ENCODE results near the gene CPO.

The CPO gene

DNA sequence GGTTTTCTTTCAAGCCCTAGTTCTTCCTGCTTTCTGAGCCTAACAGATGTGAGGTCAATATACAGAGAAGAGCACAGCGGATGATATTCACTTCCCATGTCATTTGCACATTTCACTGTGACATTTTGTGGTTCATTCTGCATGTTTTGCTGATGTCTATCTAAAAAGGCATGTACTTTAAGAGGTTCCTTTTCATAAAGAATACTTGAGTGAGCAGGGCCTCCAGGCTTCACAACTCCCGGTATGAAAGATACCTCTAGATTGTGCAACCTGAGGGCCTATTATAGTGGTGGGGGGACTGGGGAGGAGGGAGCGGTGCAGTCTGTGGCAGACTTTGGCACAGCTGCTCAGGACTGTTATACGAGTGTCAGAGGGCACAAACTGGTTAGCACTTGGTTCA lies 54.6 kb downstream of the CPO start:
- TF ChIP-seq POLR2A (IDR thresholded peaks at IDR 0.05; ENCODE audit: extremely low read depth, insufficient read length), result no peak
- TF ChIP-seq, protein P1, sequence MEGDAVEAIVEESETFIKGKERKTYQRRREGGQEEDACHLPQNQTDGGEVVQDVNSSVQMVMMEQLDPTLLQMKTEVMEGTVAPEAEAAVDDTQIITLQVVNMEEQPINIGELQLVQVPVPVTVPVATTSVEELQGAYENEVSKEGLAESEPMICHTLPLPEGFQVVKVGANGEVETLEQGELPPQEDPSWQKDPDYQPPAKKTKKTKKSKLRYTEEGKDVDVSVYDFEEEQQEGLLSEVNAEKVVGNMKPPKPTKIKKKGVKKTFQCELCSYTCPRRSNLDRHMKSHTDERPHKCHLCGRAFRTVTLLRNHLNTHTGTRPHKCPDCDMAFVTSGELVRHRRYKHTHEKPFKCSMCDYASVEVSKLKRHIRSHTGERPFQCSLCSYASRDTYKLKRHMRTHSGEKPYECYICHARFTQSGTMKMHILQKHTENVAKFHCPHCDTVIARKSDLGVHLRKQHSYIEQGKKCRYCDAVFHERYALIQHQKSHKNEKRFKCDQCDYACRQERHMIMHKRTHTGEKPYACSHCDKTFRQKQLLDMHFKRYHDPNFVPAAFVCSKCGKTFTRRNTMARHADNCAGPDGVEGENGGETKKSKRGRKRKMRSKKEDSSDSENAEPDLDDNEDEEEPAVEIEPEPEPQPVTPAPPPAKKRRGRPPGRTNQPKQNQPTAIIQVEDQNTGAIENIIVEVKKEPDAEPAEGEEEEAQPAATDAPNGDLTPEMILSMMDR (IDR thresholded peaks at IDR 0.05; ENCODE audit: low read depth, low read length), result no peak
- TF ChIP-seq MYC (IDR thresholded peaks at IDR 0.05; ENCODE audit: low read depth, low read length), result no peak
- TF ChIP-seq, protein P2, sequence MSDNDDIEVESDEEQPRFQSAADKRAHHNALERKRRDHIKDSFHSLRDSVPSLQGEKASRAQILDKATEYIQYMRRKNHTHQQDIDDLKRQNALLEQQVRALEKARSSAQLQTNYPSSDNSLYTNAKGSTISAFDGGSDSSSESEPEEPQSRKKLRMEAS (IDR thresholded peaks at IDR 0.05; ENCODE audit: low read depth, low read length), result peak; percentile 50; the same call in 1 of the 2 replicates
- DNase-seq (ENCODE audit: low read depth), result peak; percentile 78
- H3K4me3 ChIP-seq (ENCODE audit: low read depth, low read length), result no peak overlapping the region

DNA sequence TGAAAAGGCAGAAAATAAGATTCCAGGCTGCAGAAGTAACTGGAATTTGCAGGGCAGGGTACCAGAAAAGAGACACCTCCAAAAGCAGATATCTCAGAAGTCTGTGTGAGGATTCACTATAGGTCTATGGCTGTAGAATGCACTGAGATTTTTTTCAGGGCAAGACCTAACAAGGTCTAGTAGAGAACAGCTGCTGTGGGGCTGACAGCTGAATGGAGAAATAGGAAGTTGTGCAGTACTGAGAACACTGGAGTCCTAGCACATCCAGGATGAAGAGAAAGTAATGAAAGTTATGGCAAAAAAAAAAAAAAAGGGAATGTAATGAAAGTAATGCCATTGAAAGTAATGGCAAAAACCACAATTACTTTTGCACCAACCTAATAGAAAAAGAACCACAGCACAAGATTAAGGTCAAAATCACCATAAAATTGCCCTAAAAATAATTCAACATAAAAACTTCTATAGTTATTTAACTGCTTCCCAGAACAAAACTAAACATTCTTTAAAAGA lies 57.3 kb downstream of the CPO start:
- DNase-seq (ENCODE audit: low read depth), result peak; percentile 38
- no peak overlapping the region for H3K4me3 ChIP-seq (ENCODE audit: low read depth, low read length)
- TF ChIP-seq, protein P2 (IDR thresholded peaks at IDR 0.05; ENCODE audit: low read depth, low read length), result no peak
- TF ChIP-seq POLR2A (IDR thresholded peaks at IDR 0.05; ENCODE audit: extremely low read depth, insufficient read length) (no peak), MYC (IDR thresholded peaks at IDR 0.05; ENCODE audit: low read depth, low read length) (no peak)
- TF ChIP-seq, protein P1 (IDR thresholded peaks at IDR 0.05; ENCODE audit: low read depth, low read length), result no peak

DNA sequence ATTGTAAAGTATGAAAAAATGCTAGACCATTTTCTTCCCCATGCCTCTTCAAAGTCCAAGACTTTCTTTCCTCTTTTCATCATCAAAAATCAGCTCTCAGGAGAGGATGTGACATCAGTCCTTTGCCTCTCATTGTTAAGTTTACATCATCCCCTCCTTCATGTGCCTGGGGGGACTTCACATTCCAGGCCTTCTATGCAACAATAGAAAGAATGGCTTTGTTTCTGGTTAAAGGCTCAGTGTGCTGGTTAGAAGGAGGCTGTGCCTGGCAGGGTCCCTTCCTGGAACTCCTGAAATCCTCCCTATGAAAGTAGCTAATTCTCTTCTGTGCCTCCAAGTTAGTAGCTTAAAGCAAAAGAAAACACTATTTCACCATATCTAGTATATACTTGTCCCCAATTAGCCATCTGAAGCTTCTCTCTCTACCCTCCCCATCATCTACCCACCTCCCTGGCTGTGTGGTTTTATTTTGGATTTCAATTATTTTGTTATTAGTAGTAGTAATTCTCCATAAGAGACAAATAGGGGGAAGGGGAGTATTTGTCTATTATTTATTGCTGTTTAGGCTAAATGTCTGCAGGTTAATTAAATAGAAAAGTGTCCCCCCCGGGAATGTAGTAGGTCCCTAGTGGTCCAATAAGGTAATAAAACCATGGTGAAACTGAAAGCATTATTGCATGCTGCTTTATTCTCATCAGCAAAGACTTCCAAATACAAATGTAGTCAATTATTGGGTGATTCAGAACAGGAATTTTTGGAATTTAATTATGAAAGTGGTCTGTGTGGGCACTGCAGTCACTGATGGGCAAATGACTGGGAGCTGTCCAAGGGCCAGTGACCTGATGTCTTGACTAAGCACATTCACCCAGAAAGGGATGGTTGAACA lies 69.0 kb downstream of the CPO start:
- DNase-seq (ENCODE audit: low read depth), result no peak
- TF ChIP-seq, protein P2 (IDR thresholded peaks at IDR 0.05; ENCODE audit: low read depth, low read length), result no peak
- TF ChIP-seq MYC (IDR thresholded peaks at IDR 0.05; ENCODE audit: low read depth, low read length) (no peak), POLR2A (IDR thresholded peaks at IDR 0.05; ENCODE audit: extremely low read depth, insufficient read length) (no peak)
- TF ChIP-seq, protein P1 (IDR thresholded peaks at IDR 0.05; ENCODE audit: low read depth, low read length), result no peak
- no peak overlapping the region for H3K4me3 ChIP-seq (ENCODE audit: low read depth, low read length)

DNA sequence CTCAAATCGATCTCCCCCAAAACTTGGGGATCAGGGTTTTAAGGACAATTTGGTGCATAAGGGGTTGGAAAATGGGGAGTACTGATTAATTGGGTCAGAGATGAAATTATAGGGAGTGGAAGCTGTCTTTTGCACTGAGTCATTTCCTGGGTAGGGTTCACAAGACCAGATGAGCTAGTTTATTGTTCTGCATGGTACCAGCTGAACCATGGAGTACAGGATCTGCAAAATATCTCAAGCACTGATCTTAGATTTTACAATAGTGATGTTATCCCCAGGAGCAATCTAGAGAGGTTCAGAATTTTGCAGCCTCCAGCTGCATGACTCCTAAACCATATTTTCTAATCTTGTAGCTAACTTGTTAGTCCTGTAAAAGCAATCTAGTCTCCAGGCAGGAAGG lies 73.1 kb downstream of the CPO start:
- H3K4me3 ChIP-seq (ENCODE audit: low read depth, low read length), result no peak overlapping the region
- DNase-seq (ENCODE audit: low read depth), result no peak
- TF ChIP-seq MYC (IDR thresholded peaks at IDR 0.05; ENCODE audit: low read depth, low read length) (no peak), POLR2A (IDR thresholded peaks at IDR 0.05; ENCODE audit: extremely low read depth, insufficient read length) (no peak)
- TF ChIP-seq, protein P1 (IDR thresholded peaks at IDR 0.05; ENCODE audit: low read depth, low read length), result no peak
- TF ChIP-seq, protein P2 (IDR thresholded peaks at IDR 0.05; ENCODE audit: low read depth, low read length), result no peak

DNA sequence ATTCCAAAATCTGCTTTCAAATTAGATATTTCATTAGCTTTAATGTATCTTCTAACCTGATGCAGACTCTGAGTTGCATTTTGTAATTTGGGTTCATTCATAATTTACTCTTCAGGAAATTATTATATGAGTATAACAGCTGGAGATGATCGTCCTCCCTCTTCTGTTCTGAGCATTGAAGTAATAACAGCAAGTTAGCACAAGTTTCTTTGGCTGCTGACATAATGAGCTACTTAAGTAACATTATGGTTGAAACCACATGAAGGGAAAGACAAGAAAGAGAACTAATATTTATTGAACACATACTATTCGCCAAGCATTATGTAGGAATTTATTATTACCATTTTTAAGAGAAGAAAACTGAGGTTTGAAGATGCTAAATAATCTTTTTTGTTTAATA lies 75.1 kb downstream of the CPO start:
- TF ChIP-seq, protein P2 (IDR thresholded peaks at IDR 0.05; ENCODE audit: low read depth, low read length), result no peak
- no peak for TF ChIP-seq MYC (IDR thresholded peaks at IDR 0.05; ENCODE audit: low read depth, low read length)
- no peak for TF ChIP-seq POLR2A (IDR thresholded peaks at IDR 0.05; ENCODE audit: extremely low read depth, insufficient read length)
- TF ChIP-seq, protein P1 (IDR thresholded peaks at IDR 0.05; ENCODE audit: low read depth, low read length), result no peak
- H3K4me3 ChIP-seq (ENCODE audit: low read depth, low read length), result no peak overlapping the region
- DNase-seq (ENCODE audit: low read depth), result no peak

All from NB4 (cell line).